HepG2 (cell line): ENCODE measurements around the gene GH2. TPM values are rescaled to one million over a fixed set of nuclear protein-coding genes. Genes with fewer than 3 reads are reported as not detected.

Source experiments
- KDM2A ChIP-seq: sonication (generic); formaldehyde crosslinking; IDR thresholded peaks from 2 replicates; pipeline ENCODE4 v1.4.0; 2020; ENCODE audit warnings: low read depth, missing genetic modification reagents, borderline replicate concordance
- RNF2 ChIP-seq: fragments of 450-650 bp; conservative IDR thresholded peaks from 2 replicates; pipeline ENCODE4 v1.6.1; 2016; ENCODE audit warnings: low read depth
- ZNF10 ChIP-seq: sonication (generic); formaldehyde crosslinking; IDR thresholded peaks from 2 replicates; pipeline ENCODE4 v1.4.0; 2020; ENCODE audit warnings: mild to moderate bottlenecking, low read depth, missing genetic modification reagents, borderline replicate concordance
- ZNF101 ChIP-seq: sonication (generic); formaldehyde crosslinking; IDR thresholded peaks from 2 replicates; pipeline ENCODE4 v1.4.0; 2020; ENCODE audit warnings: mild to moderate bottlenecking, low read depth, missing genetic modification reagents, borderline replicate concordance
- ZNF282 ChIP-seq: fragments of 450-650 bp; IDR thresholded peaks from 2 replicates; pipeline ENCODE4 v1.6.1; 2018; ENCODE audit not compliant: partially characterized antibody
- ZNF484 ChIP-seq: sonication (generic); formaldehyde crosslinking; IDR thresholded peaks from 2 replicates; pipeline ENCODE4 v1.5.1; 2020; ENCODE audit warnings: mild to moderate bottlenecking, low read depth, missing genetic modification reagents, borderline replicate concordance
- polyA plus RNA-seq, 8 experiments: library from polyadenylated mRNA; depleted of rRNA in 3 of 8; stranded (reverse) in 7 of 8; unstranded in 1 of 8; fragments of >200 nt; fragmentation: Illumina TruSeq in 4 of 8; extraction: Trizol in 4 of 8; gene quantifications; 2 replicates each; pipeline versions ENCODE4 v1.2.1 to v1.2.3, GENCODE V29; 2011 to 2016; ENCODE audit warnings: low read depth in 4 of 8, missing spikeins in 1 of 8, mixed read lengths in 1 of 8; ENCODE audit not compliant: insufficient read depth in 1 of 8
- total RNA-seq, 5 experiments: library from RNA; depleted of rRNA; stranded (reverse); fragments of >200 nt; fragmentation: Illumina TruSeq; extraction: Trizol; gene quantifications; 2 replicates each; pipeline ENCODE4 v1.2.3, GENCODE V29; 2016; ENCODE audit warnings: low read depth in 1 of 5
- TF ChIP-seq, protein P1 (sequence below): sonication (generic); formaldehyde crosslinking; IDR thresholded peaks from 2 replicates; pipeline ENCODE4 v1.4.0; 2020; ENCODE audit warnings: mild to moderate bottlenecking, missing genetic modification reagents
- TF ChIP-seq, protein P2 (sequence below): sonication (generic); formaldehyde crosslinking; IDR thresholded peaks from 2 replicates; pipeline ENCODE4 v1.4.0; 2020; ENCODE audit warnings: missing genetic modification reagents, borderline replicate concordance
- TF ChIP-seq, protein P3 (sequence below): sonication (generic); formaldehyde crosslinking; IDR thresholded peaks from 2 replicates; pipeline ENCODE4 v1.4.0; 2020; ENCODE audit warnings: missing genetic modification reagents
- TF ChIP-seq, protein P4 (sequence below): sonication (generic); formaldehyde crosslinking; IDR thresholded peaks from 2 replicates; pipeline ENCODE4 v1.8.1; 2023; ENCODE audit warnings: mild to moderate bottlenecking, missing genetic modification reagents
- TF ChIP-seq, protein P5 (sequence below): IDR thresholded peaks from 2 replicates; pipeline ENCODE4 v1.6.1; 2016; ENCODE audit warnings: mild to moderate bottlenecking, missing biosample characterization, missing genetic modification reagents

The GH2 gene
- total and polyA plus RNA-seq, 2 of the 13 experiments (the other 11 are each of a cell fraction or from before 2014, with no cell fraction given) = not detected

DNA sequence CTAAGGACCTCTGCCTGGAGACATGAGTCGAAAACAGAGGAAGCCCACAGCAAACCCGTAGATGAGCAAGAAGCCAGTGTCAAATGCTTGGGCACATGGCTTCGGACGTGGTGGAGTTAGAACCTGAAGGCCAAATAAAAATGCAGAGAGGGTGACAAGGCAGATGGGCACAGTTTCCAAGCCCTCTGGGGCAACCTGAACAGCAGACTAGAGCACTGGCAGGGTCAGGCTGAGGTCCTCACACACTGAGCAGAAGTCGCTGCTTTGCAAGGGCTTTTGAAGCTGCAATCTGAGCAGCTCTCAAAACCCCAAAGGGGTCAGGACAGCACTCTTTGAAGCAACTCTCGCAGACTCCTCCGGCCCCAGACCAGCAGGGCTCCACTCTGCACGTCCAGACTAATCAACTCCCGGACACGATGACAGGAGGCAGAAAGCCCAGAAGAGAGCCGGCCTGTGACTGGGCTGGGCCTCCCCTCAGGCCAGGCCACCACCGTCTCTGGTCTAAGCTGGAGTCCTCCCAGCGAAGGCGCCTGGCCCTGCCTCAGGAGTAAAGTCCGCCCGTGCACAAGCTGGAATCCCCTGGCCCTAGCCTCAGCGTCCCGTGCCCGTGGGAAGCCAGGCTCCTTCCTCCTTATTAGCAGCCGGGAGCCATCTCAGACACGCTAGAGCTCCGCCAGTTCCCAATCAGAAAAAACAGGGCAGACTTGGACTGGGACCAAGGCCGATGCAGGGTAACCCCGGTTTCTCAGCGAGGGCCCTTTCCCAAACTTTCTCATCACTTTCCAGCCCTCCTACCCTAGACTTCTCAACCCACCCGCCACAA is 40.2 kb downstream of the GH2 start (continued):
- TF ChIP-seq, protein P1, sequence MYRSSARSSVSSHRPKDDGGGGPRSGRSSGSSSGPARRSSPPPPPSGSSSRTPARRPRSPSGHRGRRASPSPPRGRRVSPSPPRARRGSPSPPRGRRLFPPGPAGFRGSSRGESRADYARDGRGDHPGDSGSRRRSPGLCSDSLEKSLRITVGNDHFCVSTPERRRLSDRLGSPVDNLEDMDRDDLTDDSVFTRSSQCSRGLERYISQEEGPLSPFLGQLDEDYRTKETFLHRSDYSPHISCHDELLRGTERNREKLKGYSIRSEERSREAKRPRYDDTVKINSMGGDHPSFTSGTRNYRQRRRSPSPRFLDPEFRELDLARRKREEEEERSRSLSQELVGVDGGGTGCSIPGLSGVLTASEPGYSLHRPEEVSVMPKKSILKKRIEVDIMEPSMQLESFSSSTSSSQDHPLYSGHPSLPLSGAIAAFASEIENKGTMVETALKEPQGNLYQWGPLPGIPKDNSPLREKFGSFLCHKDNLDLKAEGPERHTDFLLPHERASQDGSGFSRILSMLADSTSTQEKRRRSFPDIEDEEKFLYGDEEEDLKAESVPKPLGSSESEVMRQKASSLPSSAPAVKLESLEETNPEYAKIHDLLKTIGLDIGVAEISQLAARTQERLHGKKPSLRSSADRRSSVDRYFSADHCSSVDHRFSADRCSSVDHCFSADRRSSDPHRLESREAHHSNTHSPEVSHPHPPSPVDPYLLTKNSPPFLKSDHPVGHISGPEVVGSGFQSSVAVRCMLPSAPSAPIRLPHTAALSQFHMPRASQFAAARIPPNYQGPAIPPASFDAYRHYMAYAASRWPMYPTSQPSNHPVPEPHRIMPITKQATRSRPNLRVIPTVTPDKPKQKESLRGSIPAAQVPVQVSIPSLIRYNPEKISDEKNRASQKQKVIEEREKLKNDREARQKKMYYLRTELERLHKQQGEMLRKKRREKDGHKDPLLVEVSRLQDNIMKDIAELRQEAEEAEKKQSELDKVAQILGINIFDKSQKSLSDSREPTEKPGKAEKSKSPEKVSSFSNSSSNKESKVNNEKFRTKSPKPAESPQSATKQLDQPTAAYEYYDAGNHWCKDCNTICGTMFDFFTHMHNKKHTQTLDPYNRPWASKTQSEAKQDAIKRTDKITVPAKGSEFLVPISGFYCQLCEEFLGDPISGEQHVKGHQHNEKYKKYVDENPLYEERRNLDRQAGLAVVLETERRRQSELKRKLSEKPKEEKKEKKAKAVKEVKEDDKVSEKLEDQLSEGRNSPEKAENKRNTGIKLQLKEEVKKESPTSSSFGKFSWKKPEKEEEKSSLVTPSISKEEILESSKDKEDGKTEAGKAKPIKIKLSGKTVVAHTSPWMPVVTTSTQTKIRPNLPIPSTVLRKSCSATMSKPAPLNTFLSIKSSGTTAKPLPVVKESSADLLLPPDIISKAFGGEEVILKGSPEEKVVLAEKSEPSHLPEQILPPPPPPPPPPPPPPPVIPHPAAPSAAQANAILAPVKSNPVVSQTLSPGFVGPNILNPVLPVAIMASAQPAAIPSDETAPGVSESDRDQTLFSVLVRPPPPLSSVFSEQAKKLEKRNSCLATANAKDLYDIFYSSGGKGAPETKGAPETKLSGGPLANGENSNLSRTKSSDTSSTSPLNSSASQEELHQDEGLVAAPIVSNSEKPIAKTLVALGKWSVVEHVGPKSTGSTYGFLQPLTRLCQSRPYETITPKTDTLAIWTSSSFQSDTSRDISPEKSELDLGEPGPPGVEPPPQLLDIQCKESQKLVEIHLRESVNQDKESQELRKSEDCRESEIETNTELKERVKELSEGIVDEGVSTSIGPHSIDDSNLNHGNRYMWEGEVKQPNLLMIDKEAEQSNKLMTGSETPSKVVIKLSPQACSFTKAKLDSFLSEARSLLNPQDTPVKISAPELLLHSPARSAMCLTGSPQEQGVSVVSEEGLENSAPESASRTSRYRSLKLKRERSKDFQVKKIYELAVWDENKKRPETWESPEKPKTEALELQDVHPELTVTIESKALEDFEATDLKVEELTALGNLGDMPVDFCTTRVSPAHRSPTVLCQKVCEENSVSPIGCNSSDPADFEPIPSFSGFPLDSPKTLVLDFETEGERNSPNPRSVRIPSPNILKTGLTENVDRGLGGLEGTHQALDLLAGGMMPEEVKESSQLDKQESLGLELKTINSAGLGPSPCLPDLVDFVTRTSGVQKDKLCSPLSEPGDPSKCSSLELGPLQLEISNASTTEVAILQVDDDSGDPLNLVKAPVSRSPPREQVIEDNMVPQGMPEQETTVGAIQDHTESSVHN = no peak
- 0 out of 2 replicates have a peak, but pooled peaks have one; percentile 59 for TF ChIP-seq ZNF10 (CRISPR knock-in tag)
- no peak for TF ChIP-seq ZNF101 (CRISPR knock-in tag)
- TF ChIP-seq, protein P2, sequence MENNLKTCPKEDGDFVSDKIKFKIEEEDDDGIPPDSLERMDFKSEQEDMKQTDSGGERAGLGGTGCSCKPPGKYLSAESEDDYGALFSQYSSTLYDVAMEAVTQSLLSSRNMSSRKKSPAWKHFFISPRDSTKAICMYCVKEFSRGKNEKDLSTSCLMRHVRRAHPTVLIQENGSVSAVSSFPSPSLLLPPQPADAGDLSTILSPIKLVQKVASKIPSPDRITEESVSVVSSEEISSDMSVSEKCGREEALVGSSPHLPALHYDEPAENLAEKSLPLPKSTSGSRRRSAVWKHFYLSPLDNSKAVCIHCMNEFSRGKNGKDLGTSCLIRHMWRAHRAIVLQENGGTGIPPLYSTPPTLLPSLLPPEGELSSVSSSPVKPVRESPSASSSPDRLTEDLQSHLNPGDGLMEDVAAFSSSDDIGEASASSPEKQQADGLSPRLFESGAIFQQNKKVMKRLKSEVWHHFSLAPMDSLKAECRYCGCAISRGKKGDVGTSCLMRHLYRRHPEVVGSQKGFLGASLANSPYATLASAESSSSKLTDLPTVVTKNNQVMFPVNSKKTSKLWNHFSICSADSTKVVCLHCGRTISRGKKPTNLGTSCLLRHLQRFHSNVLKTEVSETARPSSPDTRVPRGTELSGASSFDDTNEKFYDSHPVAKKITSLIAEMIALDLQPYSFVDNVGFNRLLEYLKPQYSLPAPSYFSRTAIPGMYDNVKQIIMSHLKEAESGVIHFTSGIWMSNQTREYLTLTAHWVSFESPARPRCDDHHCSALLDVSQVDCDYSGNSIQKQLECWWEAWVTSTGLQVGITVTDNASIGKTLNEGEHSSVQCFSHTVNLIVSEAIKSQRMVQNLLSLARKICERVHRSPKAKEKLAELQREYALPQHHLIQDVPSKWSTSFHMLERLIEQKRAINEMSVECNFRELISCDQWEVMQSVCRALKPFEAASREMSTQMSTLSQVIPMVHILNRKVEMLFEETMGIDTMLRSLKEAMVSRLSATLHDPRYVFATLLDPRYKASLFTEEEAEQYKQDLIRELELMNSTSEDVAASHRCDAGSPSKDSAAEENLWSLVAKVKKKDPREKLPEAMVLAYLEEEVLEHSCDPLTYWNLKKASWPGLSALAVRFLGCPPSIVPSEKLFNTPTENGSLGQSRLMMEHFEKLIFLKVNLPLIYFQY (CRISPR knock-in tag) = no peak
- no peak for TF ChIP-seq ZNF282
- TF ChIP-seq, protein P3, sequence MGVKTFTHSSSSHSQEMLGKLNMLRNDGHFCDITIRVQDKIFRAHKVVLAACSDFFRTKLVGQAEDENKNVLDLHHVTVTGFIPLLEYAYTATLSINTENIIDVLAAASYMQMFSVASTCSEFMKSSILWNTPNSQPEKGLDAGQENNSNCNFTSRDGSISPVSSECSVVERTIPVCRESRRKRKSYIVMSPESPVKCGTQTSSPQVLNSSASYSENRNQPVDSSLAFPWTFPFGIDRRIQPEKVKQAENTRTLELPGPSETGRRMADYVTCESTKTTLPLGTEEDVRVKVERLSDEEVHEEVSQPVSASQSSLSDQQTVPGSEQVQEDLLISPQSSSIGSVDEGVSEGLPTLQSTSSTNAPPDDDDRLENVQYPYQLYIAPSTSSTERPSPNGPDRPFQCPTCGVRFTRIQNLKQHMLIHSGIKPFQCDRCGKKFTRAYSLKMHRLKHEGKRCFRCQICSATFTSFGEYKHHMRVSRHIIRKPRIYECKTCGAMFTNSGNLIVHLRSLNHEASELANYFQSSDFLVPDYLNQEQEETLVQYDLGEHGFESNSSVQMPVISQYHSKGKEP (CRISPR knock-in tag) = no peak
- no peak; the same call in 1 of the 2 replicates for TF ChIP-seq KDM2A (CRISPR knock-in tag)
- no peak for TF ChIP-seq ZNF484 (CRISPR knock-in tag)
- TF ChIP-seq, protein P4, sequence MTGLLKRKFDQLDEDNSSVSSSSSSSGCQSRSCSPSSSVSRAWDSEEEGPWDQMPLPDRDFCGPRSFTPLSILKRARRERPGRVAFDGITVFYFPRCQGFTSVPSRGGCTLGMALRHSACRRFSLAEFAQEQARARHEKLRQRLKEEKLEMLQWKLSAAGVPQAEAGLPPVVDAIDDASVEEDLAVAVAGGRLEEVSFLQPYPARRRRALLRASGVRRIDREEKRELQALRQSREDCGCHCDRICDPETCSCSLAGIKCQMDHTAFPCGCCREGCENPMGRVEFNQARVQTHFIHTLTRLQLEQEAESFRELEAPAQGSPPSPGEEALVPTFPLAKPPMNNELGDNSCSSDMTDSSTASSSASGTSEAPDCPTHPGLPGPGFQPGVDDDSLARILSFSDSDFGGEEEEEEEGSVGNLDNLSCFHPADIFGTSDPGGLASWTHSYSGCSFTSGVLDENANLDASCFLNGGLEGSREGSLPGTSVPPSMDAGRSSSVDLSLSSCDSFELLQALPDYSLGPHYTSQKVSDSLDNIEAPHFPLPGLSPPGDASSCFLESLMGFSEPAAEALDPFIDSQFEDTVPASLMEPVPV (CRISPR knock-in tag) = peak; percentile 48; the same call in 1 of the 2 replicates
- TF ChIP-seq RNF2 = no peak
- TF ChIP-seq, protein P5, sequence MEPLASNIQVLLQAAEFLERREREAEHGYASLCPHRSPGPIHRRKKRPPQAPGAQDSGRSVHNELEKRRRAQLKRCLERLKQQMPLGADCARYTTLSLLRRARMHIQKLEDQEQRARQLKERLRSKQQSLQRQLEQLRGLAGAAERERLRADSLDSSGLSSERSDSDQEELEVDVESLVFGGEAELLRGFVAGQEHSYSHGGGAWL (CRISPR knock-in tag) = no peak
